H1 (cell line): ENCODE results near the gene XKR8. TPM values are rescaled to one million over a fixed set of nuclear protein-coding genes. Genes with fewer than 3 reads are reported as not detected.

Experiments
- ASH2L ChIP-seq: fragments of 200-600, 300-600 bp; sonication (generic); IDR thresholded peaks from one replicate; pipeline ENCODE4 v1.7.1; 2017; ENCODE audit warnings: low read length
- BRCA1 ChIP-seq: IDR thresholded peaks from 2 replicates; pipeline ENCODE4 v1.6.1; 2012; ENCODE audit warnings: low read depth, low read length, improper control_type of control experiment
- CBX8 ChIP-seq: fragments of 300-800, 300-1000 bp; sonication (generic); IDR thresholded peaks from 2 replicates; pipeline ENCODE4 v1.7.1; 2016; ENCODE audit warnings: low read depth, low read length, borderline replicate concordance
- CHD7 ChIP-seq: fragments of 300-600 bp; sonication (generic); IDR thresholded peaks from 2 replicates; pipeline ENCODE4 v1.7.1; 2012; ENCODE audit warnings: low read length, moderate library complexity, mild to moderate bottlenecking, inconsistent platforms; ENCODE audit not compliant: insufficient replicate concordance
- CREB1 ChIP-seq: IDR thresholded peaks from 2 replicates; pipeline ENCODE4 v1.6.1; 2012; ENCODE audit warnings: inconsistent platforms
- FOSL1 ChIP-seq: IDR thresholded peaks from 2 replicates; pipeline ENCODE4 v1.6.1; 2011; ENCODE audit warnings: mild to moderate bottlenecking, low read depth, low read length, moderate library complexity; ENCODE audit not compliant: insufficient read depth
- KDM5A ChIP-seq: fragments of 200-600 bp; IDR thresholded peaks from 2 replicates; pipeline ENCODE4 v1.7.1; 2012; ENCODE audit warnings: mild to moderate bottlenecking, low read length, inconsistent platforms, mixed read lengths
- RBBP5 ChIP-seq: IDR thresholded peaks from 2 replicates; pipeline ENCODE4 v1.7.1; 2012; ENCODE audit warnings: low read depth, mild to moderate bottlenecking, inconsistent platforms, low read length, moderate library complexity, borderline replicate concordance
- SP4 ChIP-seq: IDR thresholded peaks from 2 replicates; pipeline ENCODE4 v1.6.1; 2012; ENCODE audit warnings: low read length, inconsistent platforms
- SUZ12 ChIP-seq: fragments of 200-600 bp; sonication (generic); IDR thresholded peaks from 2 replicates; pipeline ENCODE4 v1.6.1; 2012; ENCODE audit warnings: mild to moderate bottlenecking, inconsistent platforms, low read length, moderate library complexity, mixed read lengths
- TAF1 ChIP-seq: IDR thresholded peaks from 2 replicates; pipeline ENCODE4 v1.6.1; 2011; ENCODE audit warnings: mild to moderate bottlenecking, low read depth, low read length
- YY1 ChIP-seq: IDR thresholded peaks from 2 replicates; pipeline ENCODE4 v1.6.1; 2011; ENCODE audit warnings: low read depth, mild to moderate bottlenecking, low read length
- polyA plus RNA-seq, 7 experiments: library from polyadenylated mRNA; depleted of rRNA in 3 of 7; stranded (reverse) in 5 of 7; unstranded in 2 of 7; fragments of >200 nt in 5 of 7; fragments of 200-250 nt in 2 of 7; gene quantifications; 1 replicate in 5 of 7; 2 replicates in 1 of 7; 4 replicates in 1 of 7; pipeline versions ENCODE4 v1.2.1 to v1.2.3, GENCODE V29; 2011 to 2013; ENCODE audit warnings: missing spikeins in 2 of 7, mixed read lengths in 2 of 7
- total RNA-seq: library from RNA; stranded (reverse); fragmentation: NEBNext Ultra II Directional; extraction: Animal tissue kit (Norgen Biotek cat#: 25700); gene quantifications from 2 replicates; pipeline ENCODE4 v1.2.1, GENCODE V29; 2021

Gene XKR8
- total and polyA plus RNA-seq, 2 of the 8 experiments (the other 6 are each of a cell fraction or from before 2014, with no cell fraction given): 14.2 to 16.3 TPM

GRCh38 chr1:27955076-27955475 is 4.7 kb upstream of the XKR8 start (continued):
- TF ChIP-seq CHD7 (no peak), CREB1 (no peak), YY1 (no peak), RBBP5 (no peak), SUZ12 (no peak), BRCA1 (no peak), CBX8 (no peak), FOSL1 (no peak), TAF1 (no peak), KDM5A (no peak), ASH2L (no peak), SP4 (no peak)
